Forelimb muscle (tissue), 1 donor: ENCODE results near the gene AKR1B15. TPM values are rescaled to one million over a fixed set of nuclear protein-coding genes. Genes with fewer than 3 reads are reported as not detected.
A peak's percentile ranks its signal among the peaks of the same experiment; 100 is the strongest.
"Not testable (repeated sequence)": the region's sequence is repeated elsewhere in the genome, so short reads cannot be mapped to it uniquely, and the experiment has no call there.

ENCODE experiments used
- DNase-seq: peaks from one replicate; pipeline ENCODE4 v3.0.0-alpha.2; 2013; ENCODE audit warnings: low read depth
- polyA plus RNA-seq: library from polyadenylated mRNA; unstranded; fragments of 120-200 nt; gene quantifications from one replicate; pipeline ENCODE4 v1.2.1, GENCODE V29; 2013; ENCODE audit not compliant: insufficient read length

Gene AKR1B15
- polyA plus RNA-seq = 0.42 TPM

- DNase-seq = no peak
These were observed at the start of gene AKR1B15 for GRCh38 chr7:134548877-134549276. Gene AKR1B15, plus strand, starts transcription at chr7:134549110. Its CDS starts 15,510 bp downstream, at chr7:134564620.

- no peak for DNase-seq
These were observed 48.5 kb upstream of the AKR1B15 start for GRCh38 chr7:134500406-134500805.

- no peak for DNase-seq
These were observed 47.9 kb upstream of the AKR1B15 start for GRCh38 chr7:134500982-134501381.

- DNase-seq = no peak
These were observed 46.2 kb upstream of the AKR1B15 start for GRCh38 chr7:134502463-134503371.

- no peak for DNase-seq
These were observed 44.2 kb upstream of the AKR1B15 start for GRCh38 chr7:134504660-134505164.

- DNase-seq = no peak
These were observed 43.1 kb upstream of the AKR1B15 start for GRCh38 chr7:134505856-134506255.

GRCh38 chr7:134509010-134509409 lies 39.9 kb upstream of the AKR1B15 start:
- DNase-seq = no peak

GRCh38 chr7:134510646-134511045 lies 38.3 kb upstream of the AKR1B15 start:
- DNase-seq = no peak

GRCh38 chr7:134512271-134512670 lies 36.6 kb upstream of the AKR1B15 start:
- no peak for DNase-seq

- DNase-seq = no peak
These were observed 35.6 kb upstream of the AKR1B15 start for GRCh38 chr7:134513169-134513752.

GRCh38 chr7:134514106-134514505 lies 34.8 kb upstream of the AKR1B15 start:
- no peak for DNase-seq

GRCh38 chr7:134514663-134515062 lies 34.2 kb upstream of the AKR1B15 start:
- DNase-seq = peak; percentile 41

- DNase-seq = no peak
These were observed 33.1 kb upstream of the AKR1B15 start for GRCh38 chr7:134515569-134516468.

GRCh38 chr7:134520130-134520529 lies 28.8 kb upstream of the AKR1B15 start:
- no peak for DNase-seq

GRCh38 chr7:134522601-134523000 lies 26.3 kb upstream of the AKR1B15 start:
- no peak for DNase-seq

- DNase-seq = not testable (repeated sequence)
These were observed 23.5 kb upstream of the AKR1B15 start for GRCh38 chr7:134525449-134525848.

GRCh38 chr7:134526552-134527248 lies 22.2 kb upstream of the AKR1B15 start:
- DNase-seq = not testable (repeated sequence)

GRCh38 chr7:134527979-134528371 lies 20.9 kb upstream of the AKR1B15 start:
- peak; percentile 44 for DNase-seq

GRCh38 chr7:134528749-134529148 lies 20.2 kb upstream of the AKR1B15 start:
- DNase-seq = no peak

- no peak for DNase-seq
These were observed 18.4 kb upstream of the AKR1B15 start for GRCh38 chr7:134530460-134530859.
